Esophagus muscularis mucosa (tissue), 4 donors: ENCODE measurements around the gene IL12RB1.
"Not testable (repeated sequence)": the region's sequence is repeated elsewhere in the genome, so short reads cannot be mapped to it uniquely, and the experiment has no call there.

Source experiments
- EP300 ChIP-seq: sonication (generic); formaldehyde crosslinking; IDR thresholded peaks from one replicate; pipeline ENCODE4 v1.6.1; 2017; ENCODE audit warnings: antibody characterized with exemption
- POLR2A ChIP-seq: fragments of 450-650 bp; IDR thresholded peaks from one replicate; pipeline ENCODE4 v1.6.1; 2017; ENCODE audit warnings: antibody characterized with exemption, moderate library complexity, mild to moderate bottlenecking, low read depth
- POLR2AphosphoS5 ChIP-seq, 2 donors: sonication (generic); formaldehyde crosslinking; IDR thresholded peaks; one replicate each; pipeline ENCODE4 v1.6.1; 2017; ENCODE audit warnings: antibody characterized with exemption in 2 of 2
- TF ChIP-seq, protein P1 (sequence below), 3 experiments: fragments of 200-600 bp in 2 of 3; fragments of 450-650 bp in 1 of 3; sonication (generic) in 2 of 3; IDR thresholded peaks; one replicate each; pipeline ENCODE4 v1.5.1; 2017 to 2019; ENCODE audit warnings: antibody characterized with exemption in 3 of 3, mild to moderate bottlenecking in 2 of 3, moderate library complexity in 1 of 3

- TF ChIP-seq, protein P1, sequence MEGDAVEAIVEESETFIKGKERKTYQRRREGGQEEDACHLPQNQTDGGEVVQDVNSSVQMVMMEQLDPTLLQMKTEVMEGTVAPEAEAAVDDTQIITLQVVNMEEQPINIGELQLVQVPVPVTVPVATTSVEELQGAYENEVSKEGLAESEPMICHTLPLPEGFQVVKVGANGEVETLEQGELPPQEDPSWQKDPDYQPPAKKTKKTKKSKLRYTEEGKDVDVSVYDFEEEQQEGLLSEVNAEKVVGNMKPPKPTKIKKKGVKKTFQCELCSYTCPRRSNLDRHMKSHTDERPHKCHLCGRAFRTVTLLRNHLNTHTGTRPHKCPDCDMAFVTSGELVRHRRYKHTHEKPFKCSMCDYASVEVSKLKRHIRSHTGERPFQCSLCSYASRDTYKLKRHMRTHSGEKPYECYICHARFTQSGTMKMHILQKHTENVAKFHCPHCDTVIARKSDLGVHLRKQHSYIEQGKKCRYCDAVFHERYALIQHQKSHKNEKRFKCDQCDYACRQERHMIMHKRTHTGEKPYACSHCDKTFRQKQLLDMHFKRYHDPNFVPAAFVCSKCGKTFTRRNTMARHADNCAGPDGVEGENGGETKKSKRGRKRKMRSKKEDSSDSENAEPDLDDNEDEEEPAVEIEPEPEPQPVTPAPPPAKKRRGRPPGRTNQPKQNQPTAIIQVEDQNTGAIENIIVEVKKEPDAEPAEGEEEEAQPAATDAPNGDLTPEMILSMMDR (IDR thresholded peaks at IDR 0.05) = not testable (repeated sequence)
- TF ChIP-seq POLR2A; EP300; POLR2AphosphoS5 (IDR thresholded peaks at IDR 0.05): not testable (repeated sequence)
These were observed 55.3 kb downstream of the IL12RB1 start for GRCh38 chr19:18031401-18031800.
